GM20000 (cell line): ENCODE measurements around the gene RYR3.

Source experiments
- DNase-seq: peaks from one replicate; pipeline ENCODE4 v3.0.0; 2012; ENCODE audit warnings: low spot score
- CTCF ChIP-seq: IDR thresholded peaks from 2 replicates; pipeline ENCODE4 v1.5.1; 2012; ENCODE audit warnings: mild to moderate bottlenecking, control low read depth; ENCODE audit errors: extremely low read depth, missing control alignments

RYR3 gene

GRCh38 chr15:33378866-33379480 is 68.2 kb downstream of the RYR3 start:
- no peak for TF ChIP-seq CTCF
- DNase-seq: no peak

- DNase-seq: no peak
- TF ChIP-seq CTCF: no peak
These were observed 69.6 kb downstream of the RYR3 start for GRCh38 chr15:33380406-33380805.

GRCh38 chr15:33382491-33382890 is 71.7 kb downstream of the RYR3 start:
- no peak for TF ChIP-seq CTCF
- no peak for DNase-seq

- TF ChIP-seq CTCF: no peak
- no peak for DNase-seq
These were observed 73.5 kb downstream of the RYR3 start for GRCh38 chr15:33384307-33384706.

GRCh38 chr15:33392453-33392852 is 81.7 kb downstream of the RYR3 start:
- no peak for TF ChIP-seq CTCF
- DNase-seq: no peak

GRCh38 chr15:33393546-33393945 is 82.8 kb downstream of the RYR3 start:
- TF ChIP-seq CTCF: no peak
- DNase-seq: no peak

- no peak for TF ChIP-seq CTCF
- DNase-seq: no peak
These were observed 84.6 kb downstream of the RYR3 start for GRCh38 chr15:33395321-33395720.

GRCh38 chr15:33395846-33396245 is 85.1 kb downstream of the RYR3 start:
- no peak for DNase-seq
- TF ChIP-seq CTCF: no peak
